ENCODE measurements around the gene UBE2S.

UBE2S gene

DNA sequence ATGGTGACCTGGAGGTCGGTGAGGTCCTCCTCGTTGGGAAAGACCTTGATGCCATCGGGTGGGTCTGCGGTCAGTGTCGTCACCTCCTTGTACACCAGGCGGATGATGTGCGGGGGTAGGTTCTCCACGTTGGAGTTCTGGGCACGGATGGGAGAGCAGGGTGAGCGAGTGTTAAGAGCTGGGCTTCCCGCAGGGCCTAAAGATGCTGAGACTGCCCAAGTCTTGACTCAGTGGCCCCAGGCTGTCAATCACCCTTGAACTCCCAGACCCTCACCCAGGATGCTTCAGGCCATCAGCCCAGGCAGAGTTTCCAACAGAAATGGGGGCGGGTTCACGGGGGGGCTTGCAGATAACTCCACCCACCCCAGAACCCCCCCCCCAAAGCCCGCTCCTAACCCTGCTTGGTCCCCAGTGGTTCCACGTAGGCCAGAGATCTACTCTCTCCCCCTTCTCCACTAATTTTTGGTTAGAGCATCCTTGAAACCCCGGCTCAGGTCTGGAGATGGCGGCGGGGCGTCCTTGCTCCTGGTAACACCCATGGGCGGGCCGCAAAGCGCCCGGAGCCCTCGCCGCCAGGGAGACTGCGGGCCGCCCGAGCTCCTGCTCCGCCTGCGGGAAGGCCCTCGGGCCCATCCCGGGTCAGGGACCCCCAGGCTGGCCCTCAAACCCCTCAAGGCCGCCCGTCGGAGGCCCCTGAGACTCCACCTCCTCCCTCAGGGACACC is 600 bp downstream of the UBE2S start:
- Histone ChIP-seq H4K20me1 (ENCODE audit: insufficient read depth, low read length) (peaks cover 47% of the 10 kb centered on the region), H3K9me3 (ENCODE audit: insufficient read depth, low read length, severe bottlenecking) (peaks cover 15% of the 10 kb centered on the region), H2AFZ (ENCODE audit: low read depth, low read length) (no peak overlapping the region), H3K27ac (ENCODE audit: low read length) (peak overlapping the region; percentile 86), H3K9ac (ENCODE audit: low read depth, low read length) (peak overlapping the region; percentile 97), H3K36me3 (ENCODE audit: insufficient read depth, low read length) (peaks cover 52% of the 10 kb centered on the region), H3K79me2 (ENCODE audit: insufficient read depth, low read length) (peaks cover 52% of the 10 kb centered on the region), H3K4me2 (ENCODE audit: insufficient read depth, low read length) (peak overlapping the region; percentile 92), H3K27me3 (ENCODE audit: insufficient read depth, low read length, poor library complexity) (no peaks in the 10 kb centered on the region), H3K4me3 (ENCODE audit: low read depth in 1 of 2, low read length in 2 of 2) (peak overlapping the region; percentile 89 to 90), H3K4me1 (ENCODE audit: insufficient read depth, low read length) (peaks cover 46% of the 10 kb centered on the region)
- no peak for TF ChIP-seq EZH2 (IDR thresholded peaks at IDR 0.05; ENCODE audit: borderline replicate concordance, low read depth, low read length, severe bottlenecking)
- TF ChIP-seq, protein P1, sequence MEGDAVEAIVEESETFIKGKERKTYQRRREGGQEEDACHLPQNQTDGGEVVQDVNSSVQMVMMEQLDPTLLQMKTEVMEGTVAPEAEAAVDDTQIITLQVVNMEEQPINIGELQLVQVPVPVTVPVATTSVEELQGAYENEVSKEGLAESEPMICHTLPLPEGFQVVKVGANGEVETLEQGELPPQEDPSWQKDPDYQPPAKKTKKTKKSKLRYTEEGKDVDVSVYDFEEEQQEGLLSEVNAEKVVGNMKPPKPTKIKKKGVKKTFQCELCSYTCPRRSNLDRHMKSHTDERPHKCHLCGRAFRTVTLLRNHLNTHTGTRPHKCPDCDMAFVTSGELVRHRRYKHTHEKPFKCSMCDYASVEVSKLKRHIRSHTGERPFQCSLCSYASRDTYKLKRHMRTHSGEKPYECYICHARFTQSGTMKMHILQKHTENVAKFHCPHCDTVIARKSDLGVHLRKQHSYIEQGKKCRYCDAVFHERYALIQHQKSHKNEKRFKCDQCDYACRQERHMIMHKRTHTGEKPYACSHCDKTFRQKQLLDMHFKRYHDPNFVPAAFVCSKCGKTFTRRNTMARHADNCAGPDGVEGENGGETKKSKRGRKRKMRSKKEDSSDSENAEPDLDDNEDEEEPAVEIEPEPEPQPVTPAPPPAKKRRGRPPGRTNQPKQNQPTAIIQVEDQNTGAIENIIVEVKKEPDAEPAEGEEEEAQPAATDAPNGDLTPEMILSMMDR (IDR thresholded peaks at IDR 0.05; ENCODE audit: borderline replicate concordance, extremely low read depth, low read length, poor library complexity, severe bottlenecking): no peak
- peak; percentile 49 for DNase-seq
- ATAC-seq (ENCODE audit: insufficient read depth, low read depth): no peak

GRCh38 chr19:55406091-55406825 is 1.3 kb downstream of the UBE2S start:
- peak overlapping the region; percentile 86 for H3K27ac ChIP-seq (ENCODE audit: low read length)
- DNase-seq (no peak), ATAC-seq (ENCODE audit: insufficient read depth, low read depth) (no peak)
- H4K20me1 ChIP-seq (ENCODE audit: insufficient read depth, low read length): peaks cover 52% of the 10 kb centered on the region
- H3K36me3 ChIP-seq (ENCODE audit: insufficient read depth, low read length): peaks cover 58% of the 10 kb centered on the region
- H3K4me3 ChIP-seq (ENCODE audit: low read depth in 1 of 2, low read length in 2 of 2): peak overlapping the region; percentile 89 to 90; a peak in 3 of 4 replicates
- H3K4me1 ChIP-seq (ENCODE audit: insufficient read depth, low read length): peaks cover 46% of the 10 kb centered on the region
- peaks cover 56% of the 10 kb centered on the region for H3K79me2 ChIP-seq (ENCODE audit: insufficient read depth, low read length)
- H3K27me3 ChIP-seq (ENCODE audit: insufficient read depth, low read length, poor library complexity): no peaks in the 10 kb centered on the region
- peak overlapping the region; percentile 97 for H3K9ac ChIP-seq (ENCODE audit: low read depth, low read length)
- H3K9me3 ChIP-seq (ENCODE audit: insufficient read depth, low read length, severe bottlenecking): peaks cover 15% of the 10 kb centered on the region
- no peak for TF ChIP-seq EZH2 (IDR thresholded peaks at IDR 0.05; ENCODE audit: borderline replicate concordance, low read depth, low read length, severe bottlenecking)
- TF ChIP-seq, protein P1 (IDR thresholded peaks at IDR 0.05; ENCODE audit: borderline replicate concordance, extremely low read depth, low read length, poor library complexity, severe bottlenecking): no peak
- H3K4me2 ChIP-seq (ENCODE audit: insufficient read depth, low read length): peak overlapping the region; percentile 92
- no peak overlapping the region for H2AFZ ChIP-seq (ENCODE audit: low read depth, low read length)

DNA sequence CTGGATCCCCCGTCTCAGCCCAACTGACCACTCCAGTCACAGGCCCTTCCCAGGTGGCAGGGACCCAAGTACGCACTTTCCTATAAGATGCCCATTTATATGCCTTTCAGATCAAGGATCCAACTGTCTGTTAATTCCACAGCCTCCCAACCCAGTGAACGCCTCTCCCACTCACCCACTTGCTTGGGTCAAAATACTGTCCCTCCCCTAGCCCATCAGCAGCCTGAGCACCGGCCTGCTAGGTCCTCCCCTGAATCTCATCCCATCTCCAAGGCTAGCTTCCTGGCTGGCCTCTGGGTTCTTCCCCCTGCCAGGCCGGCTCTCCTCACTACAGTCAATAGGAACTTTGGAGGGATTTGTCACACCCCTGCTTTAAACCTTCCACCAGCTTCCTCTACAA is 1.9 kb downstream of the UBE2S start:
- Histone ChIP-seq H3K4me2 (ENCODE audit: insufficient read depth, low read length) (peak overlapping the region; percentile 92), H3K27me3 (ENCODE audit: insufficient read depth, low read length, poor library complexity) (no peaks in the 10 kb centered on the region), H3K4me3 (ENCODE audit: low read depth in 1 of 2, low read length in 2 of 2) (peak overlapping the region; percentile 89 to 90; a peak in 3 of 4 replicates), H4K20me1 (ENCODE audit: insufficient read depth, low read length) (peaks cover 56% of the 10 kb centered on the region), H3K27ac (ENCODE audit: low read length) (peak overlapping the region; percentile 86), H2AFZ (ENCODE audit: low read depth, low read length) (no peak overlapping the region), H3K9me3 (ENCODE audit: insufficient read depth, low read length, severe bottlenecking) (peaks cover 15% of the 10 kb centered on the region), H3K36me3 (ENCODE audit: insufficient read depth, low read length) (peaks cover 62% of the 10 kb centered on the region), H3K9ac (ENCODE audit: low read depth, low read length) (peak overlapping the region; percentile 97), H3K79me2 (ENCODE audit: insufficient read depth, low read length) (peaks cover 56% of the 10 kb centered on the region), H3K4me1 (ENCODE audit: insufficient read depth, low read length) (peaks cover 46% of the 10 kb centered on the region)
- DNase-seq: no peak
- no peak for ATAC-seq (ENCODE audit: insufficient read depth, low read depth)
- no peak for TF ChIP-seq EZH2 (IDR thresholded peaks at IDR 0.05; ENCODE audit: borderline replicate concordance, low read depth, low read length, severe bottlenecking)
- TF ChIP-seq, protein P1 (IDR thresholded peaks at IDR 0.05; ENCODE audit: borderline replicate concordance, extremely low read depth, low read length, poor library complexity, severe bottlenecking): no peak

All from DND-41 (cell line).